K562 treated with DMSO at 1 percent for 48 hours (cell line): Measurements from ENCODE around the gene PCDH15. TPM values are rescaled to one million over a fixed set of nuclear protein-coding genes. Genes with fewer than 3 reads are reported as not detected.

Experiments used
- total RNA-seq: library from RNA; unstranded; fragments of 300-600 nt; gene quantifications from 2 replicates; pipeline ENCODE4 v1.2.3, GENCODE V29; 2022; ENCODE audit warnings: low replicate concordance; ENCODE audit errors: extremely low read depth

Gene PCDH15
- total RNA-seq = not detected in 2 replicates

GRCh38 chr10:54800741-54801421, at the start of gene PCDH15:
PCDH15 (minus strand) TSS chr10:54801231; CDS start chr10:54664262, 136,969 bp downstream.

